Stomach (tissue), 4 donors: Measurements from ENCODE around the gene ALDH1A1.

ENCODE experiments used
- CTCF ChIP-seq, 7 experiments: fragments of 450-650 bp in 4 of 7; fragments of 200-600 bp in 3 of 7; sonication (generic) in 3 of 7; IDR thresholded peaks; one replicate each; pipeline ENCODE4 v1.5.1; 2016 to 2019; ENCODE audit warnings: antibody characterized with exemption in 7 of 7, control low read depth in 2 of 7, mild to moderate bottlenecking in 1 of 7
- EP300 ChIP-seq: sonication (generic); formaldehyde crosslinking; IDR thresholded peaks from one replicate; pipeline ENCODE4 v1.6.1; 2017; ENCODE audit warnings: antibody characterized with exemption
- POLR2A ChIP-seq, 4 donors: fragments of 450-650 bp; IDR thresholded peaks; one replicate each; pipeline ENCODE4 v1.6.1; 2016; ENCODE audit warnings: antibody characterized with exemption in 4 of 4, control low read depth in 2 of 4, mild to moderate bottlenecking in 1 of 4, moderate library complexity in 1 of 4
- POLR2AphosphoS5 ChIP-seq, 3 donors: sonication (generic); formaldehyde crosslinking; IDR thresholded peaks; one replicate each; pipeline ENCODE4 v1.6.1; 2016; ENCODE audit warnings: antibody characterized with exemption in 3 of 3

- TF ChIP-seq CTCF (IDR thresholded peaks at IDR 0.05) (no peak), POLR2A (IDR thresholded peaks at IDR 0.05) (no peak), POLR2AphosphoS5 (IDR thresholded peaks at IDR 0.05) (no peak), EP300 (no peak)
These were observed 4.8 kb downstream of the ALDH1A1 start for GRCh38 chr9:72947984-72948465.
